Endothelial cell of umbilical vein (primary cell): ENCODE results near the gene KRT3. TPM values are rescaled to one million over a fixed set of nuclear protein-coding genes. Genes with fewer than 3 reads are reported as not detected.

Source experiments
- BruUV-seq: library from RNA; stranded (reverse); fragments of 400-500 nt; replicated peaks from 2 replicates; lab custom pipeline; 2021; lab: Mats Ljungman, UMichigan
- CTCF ChIA-PET: fragments of 300-600, 350-600 bp; sonication (Branson Sonifier 250); formaldehyde crosslinking; loops from one replicate; lab custom pipeline; 2021; ENCODE audit warnings: antibody characterized with exemption, inconsistent platforms; lab: Charles Lee
- POLR2A ChIA-PET: fragments of 300-600, 350-600 bp; sonication (Branson Sonifier 250); formaldehyde crosslinking; loops from one replicate; lab custom pipeline; 2021; ENCODE audit warnings: antibody characterized with exemption, inconsistent platforms; lab: Charles Lee
- DNase-seq: peaks from one replicate; pipeline ENCODE4 v3.0.0-alpha.2; 2011; ENCODE audit warnings: low read depth, low spot score
- FAIRE-seq: peaks from 2 replicates; lab custom pipeline; 2011; peaks lifted over from hg19 to GRCh38; lab: Jason Lieb, UNC
- H2AFZ ChIP-seq: 2 replicates; pipeline ENCODE4 v1.6.0; 2012; ENCODE audit warnings: low read depth, low read length, control low read depth, inconsistent platforms
- H3K27ac ChIP-seq: 2 replicates; pipeline ENCODE4 v1.5.1; 2011; ENCODE audit warnings: low read depth, mild to moderate bottlenecking, control low read depth, low read length, moderate library complexity; ENCODE audit not compliant: insufficient read depth
- H3K27me3 ChIP-seq, 2 experiments: 2 replicates each; pipeline versions ENCODE4 v1.6.0 to v1.6.1; 2011; ENCODE audit warnings: low read length in 2 of 2, mixed read lengths in 1 of 2; ENCODE audit not compliant: control insufficient read depth in 2 of 2, insufficient read depth in 2 of 2
- H3K36me3 ChIP-seq, 2 experiments: 2 replicates in 1 of 2; 3 replicates in 1 of 2; pipeline ENCODE4 v1.5.1; 2011; ENCODE audit warnings: low read length in 2 of 2, mild to moderate bottlenecking in 1 of 2, moderate library complexity in 1 of 2; ENCODE audit not compliant: control insufficient read depth in 2 of 2, insufficient read depth in 2 of 2; ENCODE audit errors: extremely low read depth in 1 of 2
- H3K4me1 ChIP-seq: 3 replicates; pipeline ENCODE4 v1.5.1; 2011; ENCODE audit warnings: mild to moderate bottlenecking, low read length; ENCODE audit not compliant: control insufficient read depth, insufficient read depth; ENCODE audit errors: extremely low read depth
- H3K4me2 ChIP-seq: 2 replicates; pipeline ENCODE4 v1.6.1; 2011; ENCODE audit warnings: low read length, control low read depth, mixed read lengths; ENCODE audit not compliant: insufficient read depth
- H3K4me3 ChIP-seq, 3 experiments: fragments of 200-600 bp in 1 of 3; sonication (generic), shearing (Covaris generic) in 1 of 3; replicated peaks in 1 of 3; 2 replicates each; pipeline ENCODE4 v1.5.1; 2011 to 2016; ENCODE audit warnings: control low read depth in 3 of 3, low read length in 3 of 3, mild to moderate bottlenecking in 2 of 3, inconsistent platforms in 1 of 3, low read depth in 1 of 3, moderate library complexity in 1 of 3; ENCODE audit not compliant: insufficient read depth in 1 of 3
- H3K79me2 ChIP-seq: 2 replicates; pipeline ENCODE4 v1.6.0; 2012; ENCODE audit warnings: low read length, inconsistent platforms; ENCODE audit not compliant: control insufficient read depth, insufficient read depth
- H3K9ac ChIP-seq: replicated peaks from 2 replicates; pipeline ENCODE3; 2011; ENCODE audit warnings: low read length, control low read depth; ENCODE audit not compliant: insufficient read depth; ENCODE audit errors: extremely low read depth
- H3K9me1 ChIP-seq: replicated peaks from 3 replicates; pipeline ENCODE4 v1.6.0; 2011; ENCODE audit warnings: mild to moderate bottlenecking, low read length; ENCODE audit not compliant: control insufficient read depth, insufficient read depth; ENCODE audit errors: extremely low read depth
- H3K9me3 ChIP-seq: replicated peaks from 2 replicates; pipeline ENCODE4 v1.5.1; 2012; ENCODE audit warnings: low read length, inconsistent platforms; ENCODE audit not compliant: control insufficient read depth, insufficient read depth
- H4K20me1 ChIP-seq: replicated peaks from 2 replicates; pipeline ENCODE3; 2011; ENCODE audit warnings: mild to moderate bottlenecking, low read length; ENCODE audit not compliant: control insufficient read depth, insufficient read depth; ENCODE audit errors: extremely low read depth
- EZH2 ChIP-seq: IDR thresholded peaks from 2 replicates; pipeline ENCODE4 v1.6.1; 2012; ENCODE audit warnings: borderline replicate concordance, low read depth, mild to moderate bottlenecking, moderate library complexity, low read length, inconsistent platforms; ENCODE audit not compliant: severe bottlenecking
- FOS ChIP-seq: IDR thresholded peaks from 2 replicates; pipeline ENCODE4 v1.6.1; 2011; ENCODE audit warnings: mild to moderate bottlenecking, low read length, moderate library complexity, borderline replicate concordance; ENCODE audit not compliant: insufficient read depth
- GATA2 ChIP-seq: IDR thresholded peaks from 2 replicates; pipeline ENCODE4 v1.7.0; 2011; ENCODE audit warnings: low read depth, mild to moderate bottlenecking, moderate library complexity, mixed read lengths, low read length; ENCODE audit not compliant: insufficient read length, insufficient read depth
- JUN ChIP-seq: IDR thresholded peaks from 2 replicates; pipeline ENCODE4 v1.6.1; 2011; ENCODE audit warnings: borderline replicate concordance, low read depth; ENCODE audit not compliant: insufficient read length, insufficient read depth
- MYC ChIP-seq: IDR thresholded peaks from one replicate; pipeline ENCODE4 v1.6.1; 2011; ENCODE audit warnings: mild to moderate bottlenecking, low read depth, low read length
- POLR2A ChIP-seq: IDR thresholded peaks from 2 replicates; pipeline ENCODE4 v1.6.1; 2012; ENCODE audit warnings: low read depth, mild to moderate bottlenecking, control low read depth, low read length
- POLR2AphosphoS5 ChIP-seq: IDR thresholded peaks from 2 replicates; pipeline ENCODE4 v1.6.1; 2012; ENCODE audit warnings: low read depth, mild to moderate bottlenecking, control low read depth, low read length, moderate library complexity; ENCODE audit not compliant: insufficient read depth
- dilution Hi-C: fragments of 300-500 bp; cut with MboI; formaldehyde crosslinking; loops from one replicate; pipeline ENCODE4 v1.15.0; 2019; ENCODE audit warnings: low sequenced_read_pairs; ENCODE audit not compliant: extremely low pct_ligation_motif_present
- intact Hi-C: fragments of 100-400 bp; cut with micrococcal nuclease; formaldehyde crosslinking; loops from one replicate; pipeline ENCODE4 v1.10.0; 2022
- polyA plus RNA-seq, 4 experiments: library from polyadenylated mRNA; depleted of rRNA in 3 of 4; stranded (reverse) in 3 of 4; unstranded in 1 of 4; fragments of >200 nt; gene quantifications; 2 replicates each; pipeline versions ENCODE4 v1.2.1 to v1.2.3, GENCODE V29; 2011 to 2012; ENCODE audit warnings: missing spikeins in 1 of 4
- total RNA-seq: library from RNA; stranded (reverse); gene quantifications from 2 replicates; pipeline ENCODE4 v1.2.3, GENCODE V29; 2021
- TF ChIP-seq, protein P1 (sequence below), 2 donors: IDR thresholded peaks; 1 replicate in 1 of 2; 2 replicates in 1 of 2; pipeline ENCODE4 v1.5.1; 2011; ENCODE audit warnings: low read length in 2 of 2, mild to moderate bottlenecking in 2 of 2, moderate library complexity in 2 of 2, control low read depth in 1 of 2, inconsistent platforms in 1 of 2, low read depth in 1 of 2; ENCODE audit not compliant: insufficient read depth in 1 of 2; ENCODE audit errors: extremely low read depth in 1 of 2
- TF ChIP-seq, protein P2 (sequence below): IDR thresholded peaks from 2 replicates; pipeline ENCODE4 v1.6.1; 2011; ENCODE audit not compliant: insufficient read depth, insufficient read length

Gene KRT3
- total and polyA plus RNA-seq, 2 donors (not counting 3 experiments of a cell fraction or from before 2014, with no cell fraction given), result not detected

DNA sequence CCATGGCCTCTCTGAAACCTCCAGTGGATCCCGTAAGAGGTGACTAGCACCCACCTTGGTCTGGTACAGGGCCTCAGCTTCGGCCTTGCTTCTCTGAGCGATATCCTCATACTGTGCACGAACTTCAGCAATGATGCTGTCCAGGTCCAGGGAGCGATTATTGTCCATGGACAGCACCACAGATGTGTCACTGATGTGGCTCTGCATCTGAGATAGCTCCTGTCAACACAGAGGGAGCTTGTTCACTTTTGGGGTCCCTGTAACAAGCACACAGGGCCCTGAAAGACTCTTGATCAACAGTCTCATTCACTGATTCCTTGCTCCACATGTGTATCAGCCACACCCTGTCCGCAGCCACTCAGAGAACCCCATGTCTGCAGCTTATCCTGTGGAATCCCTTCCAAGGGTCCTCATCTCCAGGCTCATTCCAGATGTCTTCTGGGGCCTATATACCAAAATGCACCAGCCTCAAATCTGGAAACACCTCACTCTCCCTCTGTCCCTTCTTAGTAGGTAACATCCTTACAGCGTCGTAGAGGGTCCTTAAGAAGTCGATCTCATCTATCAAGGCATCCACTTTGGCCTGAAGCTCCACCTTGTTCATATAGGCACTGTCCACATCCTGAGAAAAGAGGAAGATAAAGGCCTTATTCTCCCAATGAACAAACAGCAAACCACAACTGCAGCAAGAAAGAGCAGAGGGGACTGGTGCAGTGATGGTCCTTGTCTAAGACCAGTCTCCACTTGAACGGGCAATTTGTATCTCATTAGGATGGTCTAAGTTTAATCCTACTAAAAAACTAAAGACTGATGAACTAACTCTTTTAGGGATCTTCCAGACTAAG lies 3.5 kb downstream of the KRT3 start:
- Histone ChIP-seq H3K36me3 (no peaks in the 10 kb centered on the region), H2AFZ (no peak overlapping the region), H3K9me3 (no peaks in the 10 kb centered on the region), H3K4me2 (no peak overlapping the region), H3K79me2 (no peaks in the 10 kb centered on the region), H3K4me1 (no peaks in the 10 kb centered on the region), H3K4me3 (no peak overlapping the region), H3K27me3 (peaks cover 12 to 17% of the 10 kb centered on the region in 2 experiments), H3K27ac (no peak overlapping the region), H3K9me1 (no peaks in the 10 kb centered on the region), H3K9ac (no peak overlapping the region), H4K20me1 (no peaks in the 10 kb centered on the region)
- intact Hi-C loops, result no loop called here
- dilution Hi-C loops, result no loop called here
- no TSS peak for BruUV-seq
- ChIA-PET POLR2A (no interaction called here), CTCF (no interaction called here)
- no peak for DNase-seq
- TF ChIP-seq, protein P1, sequence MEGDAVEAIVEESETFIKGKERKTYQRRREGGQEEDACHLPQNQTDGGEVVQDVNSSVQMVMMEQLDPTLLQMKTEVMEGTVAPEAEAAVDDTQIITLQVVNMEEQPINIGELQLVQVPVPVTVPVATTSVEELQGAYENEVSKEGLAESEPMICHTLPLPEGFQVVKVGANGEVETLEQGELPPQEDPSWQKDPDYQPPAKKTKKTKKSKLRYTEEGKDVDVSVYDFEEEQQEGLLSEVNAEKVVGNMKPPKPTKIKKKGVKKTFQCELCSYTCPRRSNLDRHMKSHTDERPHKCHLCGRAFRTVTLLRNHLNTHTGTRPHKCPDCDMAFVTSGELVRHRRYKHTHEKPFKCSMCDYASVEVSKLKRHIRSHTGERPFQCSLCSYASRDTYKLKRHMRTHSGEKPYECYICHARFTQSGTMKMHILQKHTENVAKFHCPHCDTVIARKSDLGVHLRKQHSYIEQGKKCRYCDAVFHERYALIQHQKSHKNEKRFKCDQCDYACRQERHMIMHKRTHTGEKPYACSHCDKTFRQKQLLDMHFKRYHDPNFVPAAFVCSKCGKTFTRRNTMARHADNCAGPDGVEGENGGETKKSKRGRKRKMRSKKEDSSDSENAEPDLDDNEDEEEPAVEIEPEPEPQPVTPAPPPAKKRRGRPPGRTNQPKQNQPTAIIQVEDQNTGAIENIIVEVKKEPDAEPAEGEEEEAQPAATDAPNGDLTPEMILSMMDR (IDR thresholded peaks at IDR 0.05; ENCODE audit: extremely low read depth in 1 of 2, insufficient read depth in 1 of 2, low read depth in 1 of 2, low read length in 2 of 2), result no peak
- no peak for FAIRE-seq

- Histone ChIP-seq H3K9ac (no peak overlapping the region), H3K27me3 (peaks cover 12 to 17% of the 10 kb centered on the region in 2 experiments), H3K4me1 (no peaks in the 10 kb centered on the region), H4K20me1 (no peaks in the 10 kb centered on the region), H3K27ac (no peak overlapping the region), H3K4me2 (no peak overlapping the region), H3K79me2 (no peaks in the 10 kb centered on the region), H3K9me1 (no peaks in the 10 kb centered on the region), H3K9me3 (no peaks in the 10 kb centered on the region), H3K4me3 (no peak overlapping the region), H3K36me3 (no peaks in the 10 kb centered on the region), H2AFZ (no peak overlapping the region)
- dilution Hi-C loops (no loop called here), intact Hi-C loops (no loop called here)
- CTCF ChIA-PET, result no interaction called here
- POLR2A ChIA-PET, result no interaction called here
- FAIRE-seq, result no peak
- BruUV-seq, result no TSS peak
- DNase-seq, result no peak
- TF ChIP-seq EZH2 (no peak), JUN (no peak), POLR2A (no peak), GATA2 (no peak), MYC (no peak), POLR2AphosphoS5 (no peak), FOS (no peak)
- TF ChIP-seq, protein P1 (IDR thresholded peaks at IDR 0.05; ENCODE audit: extremely low read depth in 1 of 2, insufficient read depth in 1 of 2, low read depth in 1 of 2, low read length in 2 of 2), result no peak
- TF ChIP-seq, protein P2, sequence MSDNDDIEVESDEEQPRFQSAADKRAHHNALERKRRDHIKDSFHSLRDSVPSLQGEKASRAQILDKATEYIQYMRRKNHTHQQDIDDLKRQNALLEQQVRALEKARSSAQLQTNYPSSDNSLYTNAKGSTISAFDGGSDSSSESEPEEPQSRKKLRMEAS, result no peak
Observed at GRCh38 chr12:52791271-52792184, 4.4 kb downstream of the KRT3 start.
